ENCODE data around the gene COL18A1. TPM values are rescaled to one million over a fixed set of nuclear protein-coding genes. Genes with fewer than 3 reads are reported as not detected.

COL18A1 gene
- polyA plus RNA-seq, 1 experiment = 25.3 TPM

- Histone ChIP-seq H3K27ac (ENCODE audit: low read depth, low read length) (no peak overlapping the region), H3K9me3 (ENCODE audit: control insufficient read depth, insufficient read depth, low read length) (peaks cover 7% of the 10 kb centered on the region; the same call in 1 of the 2 replicates), H3K4me3 (ENCODE audit: low read depth, low read length) (no peak overlapping the region), H3K27me3 (ENCODE audit: control insufficient read depth, insufficient read depth, low read length) (no peaks in the 10 kb centered on the region)
- DNase-seq (ENCODE audit: low read depth, low spot score) = no peak
- POLR2A ChIA-PET = no interaction called here
- CTCF ChIA-PET = interaction anchor here (0.6 to 1.3 kb wide), 2 partner anchors 14 to 55 kb away, joined by 3 to 5 read pairs; no protein-coding TSS in a partner anchor
- TF ChIP-seq, protein P1, sequence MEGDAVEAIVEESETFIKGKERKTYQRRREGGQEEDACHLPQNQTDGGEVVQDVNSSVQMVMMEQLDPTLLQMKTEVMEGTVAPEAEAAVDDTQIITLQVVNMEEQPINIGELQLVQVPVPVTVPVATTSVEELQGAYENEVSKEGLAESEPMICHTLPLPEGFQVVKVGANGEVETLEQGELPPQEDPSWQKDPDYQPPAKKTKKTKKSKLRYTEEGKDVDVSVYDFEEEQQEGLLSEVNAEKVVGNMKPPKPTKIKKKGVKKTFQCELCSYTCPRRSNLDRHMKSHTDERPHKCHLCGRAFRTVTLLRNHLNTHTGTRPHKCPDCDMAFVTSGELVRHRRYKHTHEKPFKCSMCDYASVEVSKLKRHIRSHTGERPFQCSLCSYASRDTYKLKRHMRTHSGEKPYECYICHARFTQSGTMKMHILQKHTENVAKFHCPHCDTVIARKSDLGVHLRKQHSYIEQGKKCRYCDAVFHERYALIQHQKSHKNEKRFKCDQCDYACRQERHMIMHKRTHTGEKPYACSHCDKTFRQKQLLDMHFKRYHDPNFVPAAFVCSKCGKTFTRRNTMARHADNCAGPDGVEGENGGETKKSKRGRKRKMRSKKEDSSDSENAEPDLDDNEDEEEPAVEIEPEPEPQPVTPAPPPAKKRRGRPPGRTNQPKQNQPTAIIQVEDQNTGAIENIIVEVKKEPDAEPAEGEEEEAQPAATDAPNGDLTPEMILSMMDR (IDR thresholded peaks at IDR 0.05; ENCODE audit: low read depth, low read length) = peak; percentile 75
Measured at GRCh38 chr21:45478115-45478801, 73.3 kb downstream of the COL18A1 start.

- POLR2A ChIA-PET = no interaction called here
- CTCF ChIA-PET = interaction anchor here (0.6 to 1.3 kb wide), 2 partner anchors 13 to 54 kb away, joined by 3 to 5 read pairs; no protein-coding TSS in a partner anchor
- no peaks in the 10 kb centered on the region for H3K27me3 ChIP-seq (ENCODE audit: control insufficient read depth, insufficient read depth, low read length)
Measured at GRCh38 chr21:45478816-45479669, 74.1 kb downstream of the COL18A1 start.

GRCh38 chr21:45479691-45480675 lies 75.0 kb downstream of the COL18A1 start:
- H3K27ac ChIP-seq (ENCODE audit: low read depth, low read length) = no peak overlapping the region
- no peak for DNase-seq (ENCODE audit: low read depth, low spot score)
- H3K4me3 ChIP-seq (ENCODE audit: low read depth, low read length) = no peak overlapping the region
- TF ChIP-seq, protein P1 (IDR thresholded peaks at IDR 0.05; ENCODE audit: low read depth, low read length) = no peak
- ChIA-PET CTCF (no interaction called here), POLR2A (no interaction called here)
- H3K27me3 ChIP-seq (ENCODE audit: control insufficient read depth, insufficient read depth, low read length) = no peaks in the 10 kb centered on the region
- peaks cover 6% of the 10 kb centered on the region; the same call in 1 of the 2 replicates for H3K9me3 ChIP-seq (ENCODE audit: control insufficient read depth, insufficient read depth, low read length)

More at GRCh38 chr21:45478816-45479669, 74.1 kb downstream of the COL18A1 start:
- Histone ChIP-seq H3K4me3 (ENCODE audit: low read depth, low read length) (no peak overlapping the region), H3K27ac (ENCODE audit: low read depth, low read length) (no peak overlapping the region), H3K9me3 (ENCODE audit: control insufficient read depth, insufficient read depth, low read length) (peaks cover 10% of the 10 kb centered on the region; the same call in 1 of the 2 replicates)
- no peak for DNase-seq (ENCODE audit: low read depth, low spot score)
- TF ChIP-seq, protein P1 (IDR thresholded peaks at IDR 0.05; ENCODE audit: low read depth, low read length) = no peak

DNA sequence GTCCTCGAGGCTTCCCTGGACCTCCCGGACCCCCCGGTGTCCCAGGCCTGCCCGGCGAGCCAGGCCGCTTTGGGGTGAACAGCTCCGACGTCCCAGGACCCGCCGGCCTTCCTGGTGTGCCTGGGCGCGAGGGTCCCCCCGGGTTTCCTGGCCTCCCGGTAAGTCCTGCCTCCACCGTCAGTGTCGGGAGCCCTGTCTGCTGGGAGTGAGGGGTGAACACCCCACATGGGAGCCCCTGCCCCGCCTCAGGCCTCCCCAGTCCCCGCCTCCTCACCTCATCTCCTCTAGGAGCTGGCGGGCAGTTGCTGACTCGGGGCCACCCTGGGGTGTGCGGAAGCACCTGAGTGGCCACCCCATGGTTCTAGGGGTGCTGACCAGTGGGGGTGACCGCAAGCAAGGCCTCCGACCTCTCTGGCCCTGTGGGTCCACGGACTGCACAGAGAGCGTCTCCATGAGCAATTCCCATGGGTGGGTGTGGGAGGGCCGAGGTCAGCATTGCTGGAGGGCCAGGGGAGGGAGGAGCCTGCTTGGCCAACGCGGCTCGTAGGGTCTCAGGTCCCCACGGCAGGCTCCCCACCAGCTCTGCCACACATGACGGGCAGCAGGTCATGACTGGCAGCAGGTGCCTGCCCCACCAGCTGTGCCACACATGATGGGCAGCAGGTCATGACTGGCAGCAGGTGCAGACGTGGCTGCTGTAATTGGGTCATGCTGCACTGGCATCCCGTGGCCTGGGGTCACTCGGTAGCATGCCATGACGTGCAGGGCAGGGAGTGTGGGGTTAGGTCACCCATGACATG lies 75.9 kb downstream of the COL18A1 start:
- CTCF ChIA-PET = no interaction called here
- POLR2A ChIA-PET = no interaction called here
- TF ChIP-seq, protein P1 (IDR thresholded peaks at IDR 0.05; ENCODE audit: low read depth, low read length) = no peak
- H3K27me3 ChIP-seq (ENCODE audit: control insufficient read depth, insufficient read depth, low read length) = no peaks in the 10 kb centered on the region
- no peak overlapping the region for H3K4me3 ChIP-seq (ENCODE audit: low read depth, low read length)
- no peak for DNase-seq (ENCODE audit: low read depth, low spot score)
- peaks cover 6% of the 10 kb centered on the region; the same call in 1 of the 2 replicates for H3K9me3 ChIP-seq (ENCODE audit: control insufficient read depth, insufficient read depth, low read length)
- no peak overlapping the region for H3K27ac ChIP-seq (ENCODE audit: low read depth, low read length)
